HEK293 (cell line): ENCODE results near the gene TMEM138.

Experiments
- CTCF ChIA-PET: fragments of 350-600 bp; formaldehyde crosslinking; extraction: SDS; loops from one replicate; lab custom pipeline; 2021; ENCODE audit warnings: antibody characterized with exemption; lab: Yijun Ruan, JAX
- POLR2A ChIA-PET: fragments of 300-600 bp; formaldehyde crosslinking; extraction: SDS; loops from one replicate; lab custom pipeline; 2020; ENCODE audit warnings: antibody characterized with exemption, inconsistent platforms; lab: Yijun Ruan, JAX
- H3K27ac ChIP-seq: fragments of 200-500 bp; sonication (Bioruptor generic); 2 replicates; pipeline ENCODE4 v1.5.1; 2014; ENCODE audit warnings: low read depth, low read length, control low read depth, inconsistent platforms; ENCODE audit errors: extremely low read depth
- H3K36me3 ChIP-seq, 2 experiments: fragments of 200-500 bp in 1 of 2; sonication (Bioruptor generic) in 1 of 2; 1 replicate in 1 of 2; 2 replicates in 1 of 2; pipeline ENCODE4 v1.5.1; 2014 to 2017; ENCODE audit warnings: inconsistent platforms in 2 of 2, low read length in 2 of 2; ENCODE audit not compliant: control insufficient read depth in 2 of 2, insufficient read depth in 1 of 2
- H3K4me1 ChIP-seq: fragments of 200-500 bp; sonication (Bioruptor generic); 2 replicates; pipeline ENCODE4 v1.5.1; 2014; ENCODE audit warnings: mild to moderate bottlenecking, low read length, inconsistent platforms; ENCODE audit not compliant: control insufficient read depth, insufficient read depth
- H3K4me3 ChIP-seq: 2 replicates; pipeline ENCODE4 v1.5.1; 2011; ENCODE audit warnings: low read depth, mild to moderate bottlenecking, control low read depth, low read length, moderate library complexity
- H3K9me3 ChIP-seq: fragments of 200-500 bp; sonication (Bioruptor generic); 2 replicates; pipeline ENCODE4 v1.5.1; 2014; ENCODE audit warnings: low read depth, low read length, inconsistent platforms; ENCODE audit not compliant: control insufficient read depth, insufficient read depth
- FEZF1 ChIP-seq: fragments of 450-650 bp; formaldehyde crosslinking; IDR thresholded peaks from 2 replicates; pipeline ENCODE4 v1.5.1; 2016; ENCODE audit warnings: missing biosample characterization, missing genetic modification characterization
- IKZF3 ChIP-seq: fragments of 450-650 bp; IDR thresholded peaks from 2 replicates; pipeline ENCODE4 v1.5.0; 2018; ENCODE audit warnings: missing biosample characterization, mild to moderate bottlenecking, missing genetic modification characterization, moderate library complexity
- PRDM1 ChIP-seq: fragments of 450-650 bp; formaldehyde crosslinking; IDR thresholded peaks from 2 replicates; pipeline ENCODE4; 2016; ENCODE audit warnings: missing biosample characterization, missing genetic modification characterization
- PRDM10 ChIP-seq: fragments of 450-650 bp; formaldehyde crosslinking; IDR thresholded peaks from 2 replicates; pipeline ENCODE4 v1.5.1; 2016; ENCODE audit warnings: missing biosample characterization, missing genetic modification characterization
- SCRT1 ChIP-seq: fragments of 450-650 bp; formaldehyde crosslinking; IDR thresholded peaks from 2 replicates; pipeline ENCODE4 v1.5.1; 2016; ENCODE audit warnings: missing biosample characterization, missing genetic modification characterization, borderline replicate concordance
- SETDB1 ChIP-seq: IDR thresholded peaks from one replicate; pipeline ENCODE4 v1.6.1; 2017; ENCODE audit warnings: mild to moderate bottlenecking, low read length, moderate library complexity, mixed read lengths; ENCODE audit not compliant: insufficient read length
- SP3 ChIP-seq: fragments of 450-650 bp; formaldehyde crosslinking; IDR thresholded peaks from 2 replicates; pipeline ENCODE4 v1.5.1; 2016; ENCODE audit warnings: missing biosample characterization, missing genetic modification characterization
- ZBTB49 ChIP-seq: fragments of 450-650 bp; formaldehyde crosslinking; IDR thresholded peaks from 2 replicates; pipeline ENCODE4 v1.5.1; 2016; ENCODE audit warnings: missing biosample characterization, missing genetic modification characterization, low read depth
- ZFP3 ChIP-seq: fragments of 450-650 bp; formaldehyde crosslinking; IDR thresholded peaks from 2 replicates; pipeline ENCODE4 v1.5.1; 2016; ENCODE audit warnings: low read depth, missing biosample characterization, missing genetic modification characterization
- ZFP37 ChIP-seq: fragments of 450-650 bp; formaldehyde crosslinking; IDR thresholded peaks from 2 replicates; pipeline ENCODE4 v1.5.1; 2016; ENCODE audit warnings: missing biosample characterization, missing genetic modification characterization
- ZNF18 ChIP-seq: fragments of 450-650 bp; formaldehyde crosslinking; IDR thresholded peaks from 2 replicates; pipeline ENCODE4 v1.5.1; 2016; ENCODE audit warnings: missing biosample characterization, missing genetic modification characterization
- ZNF362 ChIP-seq: fragments of 450-650 bp; formaldehyde crosslinking; IDR thresholded peaks from 2 replicates; pipeline ENCODE4 v1.5.1; 2016; ENCODE audit warnings: missing biosample characterization, missing genetic modification characterization
- ZNF544 ChIP-seq: fragments of 450-650 bp; formaldehyde crosslinking; IDR thresholded peaks from 2 replicates; pipeline ENCODE4 v1.5.0; 2017; ENCODE audit warnings: missing biosample characterization, missing genetic modification characterization
- ZNF549 ChIP-seq: fragments of 450-650 bp; IDR thresholded peaks from 2 replicates; pipeline ENCODE4 v1.5.1; 2018; ENCODE audit warnings: missing biosample characterization, missing genetic modification characterization, mild to moderate bottlenecking, inconsistent platforms, moderate library complexity
- ZNF629 ChIP-seq: fragments of 450-650 bp; formaldehyde crosslinking; IDR thresholded peaks from 2 replicates; pipeline ENCODE4 v1.5.1; 2017; ENCODE audit warnings: missing biosample characterization, missing genetic modification characterization
- ZSCAN18 ChIP-seq: fragments of 450-650 bp; formaldehyde crosslinking; IDR thresholded peaks from 2 replicates; pipeline ENCODE4 v1.5.1; 2016; ENCODE audit warnings: missing biosample characterization, missing genetic modification characterization
- ZXDB ChIP-seq: fragments of 450-650 bp; formaldehyde crosslinking; IDR thresholded peaks from 2 replicates; pipeline ENCODE4 v1.5.1; 2016; ENCODE audit warnings: missing biosample characterization, missing genetic modification characterization

The TMEM138 gene

GRCh38 chr11:61414547-61414946 is 52.4 kb downstream of the TMEM138 start:
- CTCF ChIA-PET: interaction anchor here (0.6 kb wide), 2 partner anchors 32 to 76 kb away, joined by 3 read pairs; no protein-coding TSS in a partner anchor
- Histone ChIP-seq H3K36me3 (peaks cover 54 to 100% of the 10 kb centered on the region in 2 experiments), H3K27ac (no peak overlapping the region)

GRCh38 chr11:61415381-61415780 is 53.2 kb downstream of the TMEM138 start:
- ChIA-PET POLR2A (no interaction called here), CTCF (no interaction called here)
- Histone ChIP-seq H3K36me3 (peaks cover 54 to 100% of the 10 kb centered on the region in 2 experiments), H3K27ac (no peak overlapping the region), H3K9me3 (no peaks in the 10 kb centered on the region), H3K4me3 (no peak overlapping the region), H3K4me1 (no peaks in the 10 kb centered on the region)
- TF ChIP-seq PRDM1 (tag by site-specific recombination) (no peak), ZNF18 (tag by site-specific recombination) (no peak), ZNF362 (tag by site-specific recombination) (no peak), SCRT1 (tag by site-specific recombination) (no peak), ZNF549 (tag by site-specific recombination) (no peak), SP3 (tag by site-specific recombination) (no peak), ZNF544 (tag by site-specific recombination) (no peak), ZFP3 (no peak), ZSCAN18 (tag by site-specific recombination) (no peak)

More at GRCh38 chr11:61414547-61414946, 52.4 kb downstream of the TMEM138 start:
- Histone ChIP-seq H3K9me3 (no peaks in the 10 kb centered on the region), H3K4me1 (no peaks in the 10 kb centered on the region), H3K4me3 (no peak overlapping the region)
- POLR2A ChIA-PET: interaction anchor here (0.7 kb wide), 1 partner anchor 305 kb away, joined by 4 read pairs; no protein-coding TSS in a partner anchor
- no peak for TF ChIP-seq ZFP37 (tag by site-specific recombination)
- TF ChIP-seq SETDB1: no peak
- no peak for TF ChIP-seq ZNF629 (tag by site-specific recombination)
- TF ChIP-seq IKZF3: no peak
- no peak for TF ChIP-seq FEZF1
- TF ChIP-seq ZBTB49 (tag by site-specific recombination): no peak
- no peak for TF ChIP-seq PRDM10 (tag by site-specific recombination)
- no peak for TF ChIP-seq ZXDB (tag by site-specific recombination)
